DMS53 treated with DMSO at 0.1 percent for 48 hours (cell line): ENCODE measurements around the gene CPEB2.

ENCODE experiments used
- DNase-seq: peaks from one replicate; lab custom pipeline; 2025; ENCODE audit not compliant: unreplicated experiment; lab: John Stamatoyannopoulos, UW

Gene CPEB2

GRCh38 chr4:15116509-15117079 lies 114.3 kb downstream of the CPEB2 start:
- no peak for DNase-seq

- DNase-seq: no peak
Observed at GRCh38 chr4:15117270-15117946, 115.1 kb downstream of the CPEB2 start.

DNA sequence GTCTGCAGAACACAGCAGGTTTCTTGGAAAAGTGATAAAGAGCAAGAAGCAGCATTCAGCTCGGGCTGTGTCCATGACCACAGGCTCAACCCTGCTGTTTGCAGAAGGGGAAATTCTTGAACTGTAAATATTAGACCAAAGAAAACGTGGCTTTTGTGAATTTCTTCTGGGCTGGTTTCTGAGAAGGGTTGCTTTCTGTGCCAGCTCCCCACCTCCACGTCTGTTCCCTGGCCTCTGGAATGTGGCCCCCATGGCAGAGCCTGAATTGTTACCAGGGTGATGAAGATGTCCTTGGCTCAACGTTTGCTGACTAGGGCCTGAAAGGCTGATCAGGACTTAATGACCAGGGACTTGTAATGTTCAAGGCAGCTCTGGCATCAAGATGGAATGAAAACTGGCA lies 116.0 kb downstream of the CPEB2 start:
- no peak for DNase-seq
